Activated CD4-positive, alpha-beta T cell treated with anti-CD3 and anti-CD28 coated beads for 4 hours (primary cell): Measurements from ENCODE around the gene PITHD1.
A peak's percentile ranks its signal among the peaks of the same experiment; 100 is the strongest.
"Not testable (repeated sequence)": the region's sequence is repeated elsewhere in the genome, so short reads cannot be mapped to it uniquely, and the experiment has no call there.

ENCODE experiments used
- DNase-seq, 2 donors: peaks; one replicate each; pipeline ENCODE4 v3.0.0-alpha.2; 2020

The PITHD1 gene

GRCh38 chr1:23774174-23774880, 3.9 kb upstream of the PITHD1 start:
- no peak for DNase-seq

GRCh38 chr1:23776217-23776616, 2.0 kb upstream of the PITHD1 start:
- DNase-seq = no peak

GRCh38 chr1:23779826-23780371, 1.7 kb downstream of the PITHD1 start:
- no peak for DNase-seq

GRCh38 chr1:23783141-23783540, 4.9 kb downstream of the PITHD1 start:
- DNase-seq = not testable (repeated sequence)

- no peak for DNase-seq
Measured at GRCh38 chr1:23784846-23785245, 6.6 kb downstream of the PITHD1 start.

GRCh38 chr1:23787701-23788100, 9.5 kb downstream of the PITHD1 start:
- no peak for DNase-seq

- no peak for DNase-seq
Measured at GRCh38 chr1:23788695-23789094, 10.5 kb downstream of the PITHD1 start.

- peak; percentile 78 to 85 for DNase-seq
Measured at GRCh38 chr1:23790696-23791515, 12.7 kb downstream of the PITHD1 start, which contains the start of gene LYPLA2. LYPLA2 (plus strand) TSS chr1:23791145; CDS start chr1:23792683, 1,538 bp downstream.

- no peak for DNase-seq
Measured at GRCh38 chr1:23791516-23792047, 13.4 kb downstream of the PITHD1 start.

- no peak for DNase-seq
Measured at GRCh38 chr1:23792151-23792945, 14.1 kb downstream of the PITHD1 start.

GRCh38 chr1:23793018-23793781, 15.0 kb downstream of the PITHD1 start:
- DNase-seq = no peak

GRCh38 chr1:23793861-23794731, 15.9 kb downstream of the PITHD1 start:
- DNase-seq = no peak

- DNase-seq = not testable (repeated sequence)
Measured at GRCh38 chr1:23794732-23795182, 16.5 kb downstream of the PITHD1 start.

- DNase-seq = no peak
Measured at GRCh38 chr1:23795676-23796465, 17.7 kb downstream of the PITHD1 start.

GRCh38 chr1:23796466-23797271, 18.5 kb downstream of the PITHD1 start:
- no peak for DNase-seq

GRCh38 chr1:23797478-23798448, 19.5 kb downstream of the PITHD1 start:
- DNase-seq = no peak

GRCh38 chr1:23798662-23799142, 20.5 kb downstream of the PITHD1 start:
- DNase-seq = no peak

- DNase-seq = peak in 1 of 2 donors; percentile 19
Measured at GRCh38 chr1:23799255-23799569, 21.0 kb downstream of the PITHD1 start.
